HEK293 (cell line): Measurements from ENCODE around the gene C5orf46.

Experiments
- CTCF ChIA-PET: fragments of 350-600 bp; formaldehyde crosslinking; extraction: SDS; loops from one replicate; lab custom pipeline; 2021; ENCODE audit warnings: antibody characterized with exemption; lab: Yijun Ruan, JAX
- POLR2A ChIA-PET: fragments of 300-600 bp; formaldehyde crosslinking; extraction: SDS; loops from one replicate; lab custom pipeline; 2020; ENCODE audit warnings: antibody characterized with exemption, inconsistent platforms; lab: Yijun Ruan, JAX
- H3K27ac ChIP-seq: fragments of 200-500 bp; sonication (Bioruptor generic); 2 replicates; pipeline ENCODE4 v1.5.1; 2014; ENCODE audit warnings: low read depth, low read length, control low read depth, inconsistent platforms; ENCODE audit errors: extremely low read depth
- H3K36me3 ChIP-seq, 2 experiments: fragments of 200-500 bp in 1 of 2; sonication (Bioruptor generic) in 1 of 2; 1 replicate in 1 of 2; 2 replicates in 1 of 2; pipeline ENCODE4 v1.5.1; 2014 to 2017; ENCODE audit warnings: inconsistent platforms in 2 of 2, low read length in 2 of 2; ENCODE audit not compliant: control insufficient read depth in 2 of 2, insufficient read depth in 1 of 2
- H3K4me1 ChIP-seq: fragments of 200-500 bp; sonication (Bioruptor generic); 2 replicates; pipeline ENCODE4 v1.5.1; 2014; ENCODE audit warnings: mild to moderate bottlenecking, low read length, inconsistent platforms; ENCODE audit not compliant: control insufficient read depth, insufficient read depth
- H3K4me3 ChIP-seq: 2 replicates; pipeline ENCODE4 v1.5.1; 2011; ENCODE audit warnings: low read depth, mild to moderate bottlenecking, control low read depth, low read length, moderate library complexity
- H3K9me3 ChIP-seq: fragments of 200-500 bp; sonication (Bioruptor generic); 2 replicates; pipeline ENCODE4 v1.5.1; 2014; ENCODE audit warnings: low read depth, low read length, inconsistent platforms; ENCODE audit not compliant: control insufficient read depth, insufficient read depth
- PRDM10 ChIP-seq: fragments of 450-650 bp; formaldehyde crosslinking; IDR thresholded peaks from 2 replicates; pipeline ENCODE4 v1.5.1; 2016; ENCODE audit warnings: missing biosample characterization, missing genetic modification characterization
- PRDM2 ChIP-seq: fragments of 450-650 bp; formaldehyde crosslinking; IDR thresholded peaks from 2 replicates; pipeline ENCODE4 v1.5.1; 2016; ENCODE audit warnings: missing biosample characterization, missing genetic modification characterization, borderline replicate concordance
- RBAK ChIP-seq: fragments of 450-650 bp; formaldehyde crosslinking; IDR thresholded peaks from 2 replicates; pipeline ENCODE4 v1.5.1; 2016; ENCODE audit warnings: missing biosample characterization, missing genetic modification characterization
- ZNF341 ChIP-seq: fragments of 450-650 bp; formaldehyde crosslinking; IDR thresholded peaks from 2 replicates; pipeline ENCODE4; 2016; ENCODE audit warnings: low read depth, missing biosample characterization, missing genetic modification characterization
- ZNF354C ChIP-seq: fragments of 450-650 bp; formaldehyde crosslinking; IDR thresholded peaks from 2 replicates; pipeline ENCODE4 v1.5.1; 2016; ENCODE audit warnings: missing biosample characterization, missing genetic modification characterization, low read depth, borderline replicate concordance
- ZNF416 ChIP-seq: fragments of 450-650 bp; formaldehyde crosslinking; IDR thresholded peaks from 2 replicates; pipeline ENCODE4 v1.5.1; 2016; ENCODE audit warnings: missing biosample characterization, missing genetic modification characterization
- ZNF426 ChIP-seq: fragments of 450-650 bp; formaldehyde crosslinking; IDR thresholded peaks from 2 replicates; pipeline ENCODE4 v1.5.1; 2017; ENCODE audit warnings: missing biosample characterization, missing genetic modification characterization, mild to moderate bottlenecking, inconsistent platforms, moderate library complexity
- ZNF529 ChIP-seq: fragments of 450-650 bp; formaldehyde crosslinking; IDR thresholded peaks from 2 replicates; pipeline ENCODE4 v1.5.1; 2017; ENCODE audit warnings: missing genetic modification characterization, missing biosample characterization; ENCODE audit not compliant: insufficient replicate concordance
- ZNF76 ChIP-seq: fragments of 450-650 bp; formaldehyde crosslinking; IDR thresholded peaks from 2 replicates; pipeline ENCODE4; 2016; ENCODE audit warnings: low read depth, missing biosample characterization, missing genetic modification characterization, borderline replicate concordance
- ZSCAN4 ChIP-seq: fragments of 450-650 bp; formaldehyde crosslinking; IDR thresholded peaks from 2 replicates; pipeline ENCODE4 v1.5.1; 2017; ENCODE audit warnings: missing biosample characterization, missing genetic modification characterization

Gene C5orf46

GRCh38 chr5:147879784-147880183, 26.6 kb downstream of the C5orf46 start (continued):
- TF ChIP-seq RBAK: no peak
- TF ChIP-seq PRDM10 (tag by site-specific recombination): no peak
- TF ChIP-seq ZNF341 (tag by site-specific recombination): no peak
- no peak for TF ChIP-seq ZNF416 (tag by site-specific recombination)
- no peak for TF ChIP-seq ZNF354C (tag by site-specific recombination)

GRCh38 chr5:147878066-147878759, 28.1 kb downstream of the C5orf46 start, which contains the start of gene SCGB3A2:
Gene SCGB3A2, plus strand, starts transcription at chr5:147878711. Its CDS starts 93 bp downstream, at chr5:147878804.
- ChIA-PET CTCF (interaction anchor here (1.0 to 6.7 kb wide), 3 partner anchors 9 to 55 kb away, joined by 4 to 40 read pairs (median 4); no protein-coding TSS in a partner anchor), POLR2A (no interaction called here)

More at GRCh38 chr5:147878066-147878759, 28.1 kb downstream of the C5orf46 start, which contains the start of gene SCGB3A2:
- Histone ChIP-seq H3K4me3 (no peak within 1 kb of the TSS), H3K4me1 (no peaks in the 10 kb centered on the region), H3K27ac (no peak within 1 kb of the TSS), H3K9me3 (no peaks in the 10 kb centered on the region), H3K36me3 (no peaks in the 10 kb centered on the region)
- no peak for TF ChIP-seq ZNF529 (tag by site-specific recombination)
- TF ChIP-seq ZSCAN4: no peak
- TF ChIP-seq ZNF76 (tag by site-specific recombination): no peak
- no peak for TF ChIP-seq PRDM2 (tag by site-specific recombination)
- no peak for TF ChIP-seq ZNF426 (tag by site-specific recombination)
